Smooth muscle cell (in vitro differentiated cells): ENCODE data around the gene NTRK2. TPM values are rescaled to one million over a fixed set of nuclear protein-coding genes. Genes with fewer than 3 reads are reported as not detected.

Experiments
- DNase-seq: peaks from one replicate; lab custom pipeline; 2025; ENCODE audit not compliant: unreplicated experiment; lab: John Stamatoyannopoulos, UW
- H2AFZ ChIP-seq: fragments of 200-600 bp; sonication (generic); 2 replicates; pipeline ENCODE4 v1.6.0; 2016; ENCODE audit warnings: antibody characterized with exemption, low read depth, mild to moderate bottlenecking
- H3F3A ChIP-seq: fragments of 200-600 bp; sonication (generic); 2 replicates; pipeline ENCODE4 v1.6.0; 2017; ENCODE audit warnings: antibody characterized with exemption, low read depth
- H3K27ac ChIP-seq: fragments of 200-600 bp; sonication (generic); 2 replicates; pipeline ENCODE4 v1.5.1; 2016; ENCODE audit warnings: low read depth, mild to moderate bottlenecking
- H3K27me3 ChIP-seq: fragments of 200-600 bp; sonication (generic); 2 replicates; pipeline ENCODE4 v1.6.1; 2016; ENCODE audit warnings: low read depth, mild to moderate bottlenecking
- H3K36me3 ChIP-seq: fragments of 200-600 bp; sonication (generic); 2 replicates; pipeline ENCODE4 v1.5.1; 2016; ENCODE audit warnings: low read depth
- H3K4me1 ChIP-seq: fragments of 200-600 bp; sonication (generic); 2 replicates; pipeline ENCODE4 v1.5.1; 2016; ENCODE audit warnings: low read depth
- H3K4me2 ChIP-seq: fragments of 200-600 bp; sonication (generic); 2 replicates; pipeline ENCODE4 v1.6.0; 2016; ENCODE audit warnings: mild to moderate bottlenecking
- H3K4me3 ChIP-seq: fragments of 200-600 bp; sonication (generic); 2 replicates; pipeline ENCODE4 v1.5.1; 2016; ENCODE audit warnings: mild to moderate bottlenecking
- H3K79me2 ChIP-seq: fragments of 200-600 bp; sonication (generic); 2 replicates; pipeline ENCODE4 v1.6.0; 2016; ENCODE audit warnings: low read depth, mild to moderate bottlenecking
- H3K9ac ChIP-seq: fragments of 200-600 bp; sonication (generic); 2 replicates; pipeline ENCODE4 v1.6.0; 2016; ENCODE audit warnings: low read depth
- H3K9me3 ChIP-seq: fragments of 200-600 bp; sonication (generic); replicated peaks from 2 replicates; pipeline ENCODE4 v1.5.1; 2016; ENCODE audit warnings: low read depth
- H4K20me1 ChIP-seq: fragments of 200-600 bp; sonication (generic); 2 replicates; pipeline ENCODE4 v1.6.0; 2016; ENCODE audit warnings: low read depth
- CTCF ChIP-seq: fragments of 200-600 bp; sonication (generic); IDR thresholded peaks from 2 replicates; pipeline ENCODE4 v1.5.1; 2017; ENCODE audit warnings: borderline replicate concordance, mild to moderate bottlenecking, antibody characterized with exemption; ENCODE audit not compliant: insufficient read depth, poor library complexity, severe bottlenecking
- WGBS: methylation state at CpG from one replicate; pipeline ENCODE4 v1.1.7; 2016; ENCODE audit warnings: low lambda C conversion rate; 5-methylcytosine and 5-hydroxymethylcytosine counted together
- polyA plus RNA-seq: library from polyadenylated mRNA; unstranded; fragments of >200 nt; fragmentation: Nextera tagmentation; extraction: Ambion mirVana; gene quantifications from 2 replicates; pipeline ENCODE4 v1.2.1, GENCODE V29; 2016
- total RNA-seq: library from RNA; depleted of rRNA; stranded (reverse); fragments of >200 nt; gene quantifications from 2 replicates; pipeline ENCODE4 v1.2.3, GENCODE V29; 2014

The NTRK2 gene
- total and polyA plus RNA-seq, 2 experiments from 2014 or later: 1.7 to 3.9 TPM

DNA sequence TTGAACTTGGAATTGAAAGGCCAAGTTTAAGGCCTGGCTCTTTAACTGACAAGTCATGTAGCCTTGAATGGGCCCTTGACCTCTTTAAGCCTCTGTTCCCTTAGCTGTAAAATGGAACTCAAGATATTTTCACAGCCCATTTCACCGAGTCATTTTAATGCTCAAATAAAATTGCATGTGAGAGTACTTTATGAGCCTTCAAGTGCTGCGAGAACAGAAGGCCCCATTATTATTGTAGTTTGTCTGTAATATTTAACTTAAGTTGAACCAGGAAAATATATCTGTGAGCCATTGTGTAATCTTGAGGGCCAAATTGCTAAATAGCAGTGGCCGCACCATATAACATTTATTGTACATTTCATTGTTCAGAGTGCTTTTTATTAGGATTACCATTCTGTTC is 249.9 kb downstream of the NTRK2 start:
- Histone ChIP-seq H3K9ac (no peak overlapping the region), H3K4me3 (no peak overlapping the region), H3K27ac (no peak overlapping the region), H3K9me3 (no peaks in the 10 kb centered on the region), H3K27me3 (peaks cover 89% of the 10 kb centered on the region), H3K4me1 (peaks cover 8% of the 10 kb centered on the region), H3K79me2 (no peaks in the 10 kb centered on the region), H2AFZ (no peak overlapping the region), H3K36me3 (no peaks in the 10 kb centered on the region), H3K4me2 (no peak overlapping the region), H3F3A (no peaks in the 10 kb centered on the region), H4K20me1 (no peaks in the 10 kb centered on the region)
- no peak for DNase-seq
- TF ChIP-seq CTCF: no peak
- 80% methylated on average over 3 of the region's 3 CpGs for WGBS

- TF ChIP-seq CTCF: no peak
- Histone ChIP-seq H3K36me3 (no peaks in the 10 kb centered on the region), H2AFZ (no peak overlapping the region), H3F3A (no peaks in the 10 kb centered on the region), H3K27me3 (peaks cover 89% of the 10 kb centered on the region), H3K9me3 (no peaks in the 10 kb centered on the region), H3K4me3 (no peak overlapping the region), H3K27ac (no peak overlapping the region), H3K4me1 (peaks cover 8% of the 10 kb centered on the region), H3K9ac (no peak overlapping the region), H4K20me1 (no peaks in the 10 kb centered on the region), H3K79me2 (no peaks in the 10 kb centered on the region), H3K4me2 (no peak overlapping the region)
- DNase-seq: no peak
Measured at GRCh38 chr9:84921175-84921574, 251.6 kb downstream of the NTRK2 start.

- Histone ChIP-seq H3K9ac (no peak overlapping the region), H3K9me3 (no peaks in the 10 kb centered on the region), H3K27me3 (peaks cover 89% of the 10 kb centered on the region), H3K4me1 (peaks cover 6% of the 10 kb centered on the region), H3K4me2 (no peak overlapping the region), H3K36me3 (no peaks in the 10 kb centered on the region), H2AFZ (no peak overlapping the region), H3K4me3 (no peak overlapping the region), H4K20me1 (no peaks in the 10 kb centered on the region), H3K79me2 (no peaks in the 10 kb centered on the region), H3K27ac (no peak overlapping the region), H3F3A (no peaks in the 10 kb centered on the region)
- 76% methylated on average over 8 of the region's 8 CpGs for WGBS
- no peak for DNase-seq
- no peak for TF ChIP-seq CTCF
Measured at GRCh38 chr9:84922051-84922450, 252.5 kb downstream of the NTRK2 start.

DNA sequence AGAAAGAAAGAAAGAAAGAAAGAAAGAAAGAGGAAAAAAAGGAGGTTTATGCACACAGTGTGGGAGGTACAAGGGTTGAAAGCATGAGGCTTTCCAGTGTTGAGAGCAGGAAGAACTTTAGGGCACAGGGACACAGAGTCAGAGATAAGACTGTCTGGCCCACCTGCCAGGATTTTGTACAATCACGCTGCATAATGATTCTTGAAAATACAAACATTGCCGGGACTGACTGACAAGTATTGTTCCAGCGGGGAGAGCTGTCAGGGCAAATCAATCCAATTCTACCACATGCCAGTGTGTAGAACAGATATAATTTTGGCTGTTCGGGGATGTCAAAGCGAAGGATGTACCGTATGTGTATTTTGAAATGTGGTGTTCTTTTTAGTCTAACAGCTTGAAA is 254.7 kb downstream of the NTRK2 start:
- Histone ChIP-seq H3F3A (no peaks in the 10 kb centered on the region), H2AFZ (no peak overlapping the region), H3K27me3 (peaks cover 88% of the 10 kb centered on the region), H3K9me3 (no peaks in the 10 kb centered on the region), H3K9ac (no peak overlapping the region), H4K20me1 (no peaks in the 10 kb centered on the region), H3K36me3 (no peaks in the 10 kb centered on the region), H3K79me2 (no peaks in the 10 kb centered on the region), H3K4me1 (no peaks in the 10 kb centered on the region), H3K27ac (no peak overlapping the region), H3K4me3 (no peak overlapping the region), H3K4me2 (no peak overlapping the region)
- 90% methylated on average over 6 of the region's 6 CpGs for WGBS
- no peak for DNase-seq
- TF ChIP-seq CTCF: no peak
